Measurements from ENCODE around the gene RPS21. TPM values are rescaled to one million over a fixed set of nuclear protein-coding genes. Genes with fewer than 3 reads are reported as not detected.

Gene RPS21
- total RNA-seq, 2 donors from 2014 or later, result 1,025 to 2,724 TPM

GRCh38 chr20:62391165-62392076 lies 4.5 kb downstream of the RPS21 start:
- DNase-seq (ENCODE audit: low spot score) (no peak), ATAC-seq (ENCODE audit: insufficient number of reproducible peaks, low FRiP score, low read depth) (no peak)
- Histone ChIP-seq H3K36me3 (peaks cover 17% of the 10 kb centered on the region), H3K27me3 (replicated peaks; ENCODE audit: insufficient read depth) (no peaks in the 10 kb centered on the region), H3K9me3 (no peaks in the 10 kb centered on the region), H3K4me1 (ENCODE audit: control insufficient read depth in 1 of 2, low read depth in 2 of 2) (peaks cover 7 to 12% of the 10 kb centered on the region in 2 donors), H3K4me3 (no peak overlapping the region), H3K27ac (no peak overlapping the region)
- no peak for TF ChIP-seq CTCF (IDR thresholded peaks at IDR 0.05)

- H3K4me1 ChIP-seq (ENCODE audit: control insufficient read depth in 1 of 2, low read depth in 2 of 2), result peaks cover 7 to 12% of the 10 kb centered on the region in 2 donors
- no peaks in the 10 kb centered on the region for H3K27me3 ChIP-seq (replicated peaks; ENCODE audit: insufficient read depth)
- H3K36me3 ChIP-seq, result peaks cover 17% of the 10 kb centered on the region
- no peak overlapping the region for H3K27ac ChIP-seq
- H3K9me3 ChIP-seq, result no peaks in the 10 kb centered on the region
- TF ChIP-seq CTCF (IDR thresholded peaks at IDR 0.05), result no peak
- DNase-seq (ENCODE audit: low spot score), result no peak
- no peak overlapping the region for H3K4me3 ChIP-seq
- ATAC-seq (ENCODE audit: insufficient number of reproducible peaks, low FRiP score, low read depth), result no peak
These were observed 5.1 kb downstream of the RPS21 start for GRCh38 chr20:62392077-62392418.

- ATAC-seq (ENCODE audit: insufficient number of reproducible peaks, low FRiP score, low read depth) (no peak), DNase-seq (ENCODE audit: low spot score) (no peak)
- Histone ChIP-seq H3K4me1 (ENCODE audit: control insufficient read depth in 1 of 2, low read depth in 2 of 2) (peaks cover 3 to 7% of the 10 kb centered on the region in 2 donors), H3K27ac (no peak overlapping the region), H3K4me3 (no peak overlapping the region), H3K36me3 (peaks cover 17% of the 10 kb centered on the region), H3K9me3 (no peaks in the 10 kb centered on the region), H3K27me3 (replicated peaks; ENCODE audit: insufficient read depth) (no peaks in the 10 kb centered on the region)
- TF ChIP-seq CTCF (IDR thresholded peaks at IDR 0.05), result no peak
These were observed 5.9 kb downstream of the RPS21 start for GRCh38 chr20:62392621-62393334.

GRCh38 chr20:62393335-62393665 lies 6.4 kb downstream of the RPS21 start:
- H3K36me3 ChIP-seq, result peaks cover 17% of the 10 kb centered on the region
- ATAC-seq (ENCODE audit: insufficient number of reproducible peaks, low FRiP score, low read depth) (no peak), DNase-seq (ENCODE audit: low spot score) (no peak)
- H3K9me3 ChIP-seq, result no peaks in the 10 kb centered on the region
- TF ChIP-seq CTCF (IDR thresholded peaks at IDR 0.05), result no peak
- H3K4me1 ChIP-seq (ENCODE audit: control insufficient read depth in 1 of 2, low read depth in 2 of 2), result peaks cover 0 to 1% of the 10 kb centered on the region in 2 donors
- H3K27me3 ChIP-seq (replicated peaks; ENCODE audit: insufficient read depth), result no peaks in the 10 kb centered on the region
- H3K4me3 ChIP-seq, result no peak overlapping the region
- H3K27ac ChIP-seq, result no peak overlapping the region

- ATAC-seq (ENCODE audit: insufficient number of reproducible peaks, low FRiP score, low read depth) (no peak), DNase-seq (ENCODE audit: low spot score) (no peak)
- Histone ChIP-seq H3K9me3 (no peaks in the 10 kb centered on the region), H3K36me3 (peaks cover 13% of the 10 kb centered on the region), H3K27me3 (replicated peaks; ENCODE audit: insufficient read depth) (no peaks in the 10 kb centered on the region), H3K27ac (no peak overlapping the region), H3K4me3 (no peak overlapping the region), H3K4me1 (ENCODE audit: control insufficient read depth in 1 of 2, low read depth in 2 of 2) (no peaks in the 10 kb centered on the region)
- TF ChIP-seq CTCF (IDR thresholded peaks at IDR 0.05), result no peak
These were observed 6.9 kb downstream of the RPS21 start for GRCh38 chr20:62393830-62394229.

All from thoracic aorta (tissue), 2 donors.